ENCODE data around the gene SGCD.

The SGCD gene

DNA sequence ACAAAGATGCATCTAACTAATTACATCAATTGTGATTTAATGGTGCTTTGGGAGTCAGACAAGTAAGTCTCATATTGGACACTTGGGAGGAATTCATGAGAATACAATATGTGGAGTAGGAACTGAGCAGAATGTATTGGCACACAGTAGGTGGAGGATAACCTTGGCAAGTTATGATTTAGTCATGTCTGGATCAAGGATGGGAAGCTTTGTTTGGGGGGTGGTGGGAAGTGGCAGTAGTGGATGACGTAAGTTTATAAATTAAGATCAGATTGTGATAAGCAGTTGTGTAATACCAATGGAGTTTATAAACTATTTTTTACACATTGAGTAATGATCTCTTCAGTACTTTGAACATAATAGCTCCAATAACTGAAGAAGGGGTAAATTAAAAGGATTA is 67.0 kb downstream of the SGCD start:
- TF ChIP-seq SPI1 (IDR thresholded peaks at IDR 0.05; ENCODE audit: low read depth, low read length) (no peak), POLR2A (IDR thresholded peaks at IDR 0.05; ENCODE audit: low read depth, low read length) (no peak), POLR2AphosphoS5 (IDR thresholded peaks at IDR 0.05; ENCODE audit: low read depth, low read length) (no peak), TAF1 (IDR thresholded peaks at IDR 0.05; ENCODE audit: low read depth, low read length) (no peak), PAX5 (IDR thresholded peaks at IDR 0.05; ENCODE audit: insufficient read depth, low read length, severe bottlenecking) (no peak), POU2F2 (IDR thresholded peaks at IDR 0.05; ENCODE audit: low read depth, low read length) (no peak)
- FAIRE-seq, result no peak
- no peak for DNase-seq (ENCODE audit: insufficient read length, low spot score)

DNA sequence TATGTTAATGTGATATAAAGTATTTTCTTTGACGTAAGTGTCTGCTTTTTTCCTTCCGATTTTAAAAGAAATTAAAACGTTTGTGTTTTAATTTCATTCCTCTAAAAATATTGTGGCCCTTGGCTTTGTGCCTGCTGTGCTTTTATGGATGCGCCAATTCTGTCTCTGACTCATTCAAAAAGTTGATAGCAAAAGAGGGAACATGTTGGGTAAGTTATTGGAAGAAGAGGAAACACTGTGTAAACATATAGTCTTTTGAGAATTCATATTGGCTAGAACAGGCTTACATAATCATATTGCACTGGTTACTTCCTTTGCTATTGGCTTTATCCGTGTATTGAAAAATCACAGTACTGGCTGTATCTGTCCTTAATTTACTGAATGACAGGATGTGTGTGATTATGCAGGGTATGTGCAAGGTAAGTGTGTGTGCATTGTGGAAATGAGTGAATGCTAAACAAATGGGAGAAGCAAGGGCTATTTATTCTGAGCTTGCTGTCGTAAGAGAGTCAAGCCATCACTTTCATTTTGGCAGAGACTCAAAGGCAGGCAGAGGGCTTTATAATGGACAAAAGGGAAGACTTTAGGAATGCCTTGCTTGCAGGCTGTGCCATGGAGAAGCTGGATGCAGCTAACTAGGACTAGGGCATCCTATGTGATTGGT is 67.8 kb downstream of the SGCD start:
- FAIRE-seq, result no peak
- no peak for DNase-seq (ENCODE audit: insufficient read length, low spot score)
- no peak for TF ChIP-seq POU2F2 (IDR thresholded peaks at IDR 0.05; ENCODE audit: low read depth, low read length)
- no peak for TF ChIP-seq TAF1 (IDR thresholded peaks at IDR 0.05; ENCODE audit: low read depth, low read length)
- TF ChIP-seq SPI1 (IDR thresholded peaks at IDR 0.05; ENCODE audit: low read depth, low read length), result no peak
- no peak for TF ChIP-seq PAX5 (IDR thresholded peaks at IDR 0.05; ENCODE audit: insufficient read depth, low read length, severe bottlenecking)
- no peak for TF ChIP-seq POLR2AphosphoS5 (IDR thresholded peaks at IDR 0.05; ENCODE audit: low read depth, low read length)
- no peak for TF ChIP-seq POLR2A (IDR thresholded peaks at IDR 0.05; ENCODE audit: low read depth, low read length)

DNA sequence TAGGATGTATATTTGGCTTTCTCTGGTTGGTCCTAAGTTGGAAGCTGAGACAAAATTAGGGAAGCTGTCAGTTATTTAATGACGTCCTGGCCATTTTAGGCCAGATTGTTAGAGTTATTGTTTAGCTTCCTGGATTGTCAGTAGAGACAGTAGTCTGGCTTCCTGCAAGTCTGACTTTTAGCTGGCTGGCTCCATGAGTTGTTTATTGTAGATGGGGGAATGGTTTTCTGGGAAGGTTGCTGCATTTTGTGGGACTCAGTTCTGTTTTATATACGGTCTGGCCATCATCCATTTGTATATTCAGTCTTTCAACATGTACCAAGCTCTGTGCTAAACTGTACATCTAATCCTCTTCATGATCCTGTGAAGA is 68.3 kb downstream of the SGCD start:
- no peak for DNase-seq (ENCODE audit: insufficient read length, low spot score)
- FAIRE-seq, result no peak
- TF ChIP-seq PAX5 (IDR thresholded peaks at IDR 0.05; ENCODE audit: insufficient read depth, low read length, severe bottlenecking) (no peak), TAF1 (IDR thresholded peaks at IDR 0.05; ENCODE audit: low read depth, low read length) (no peak), POU2F2 (IDR thresholded peaks at IDR 0.05; ENCODE audit: low read depth, low read length) (no peak), SPI1 (IDR thresholded peaks at IDR 0.05; ENCODE audit: low read depth, low read length) (no peak), POLR2AphosphoS5 (IDR thresholded peaks at IDR 0.05; ENCODE audit: low read depth, low read length) (no peak), POLR2A (IDR thresholded peaks at IDR 0.05; ENCODE audit: low read depth, low read length) (no peak)

DNA sequence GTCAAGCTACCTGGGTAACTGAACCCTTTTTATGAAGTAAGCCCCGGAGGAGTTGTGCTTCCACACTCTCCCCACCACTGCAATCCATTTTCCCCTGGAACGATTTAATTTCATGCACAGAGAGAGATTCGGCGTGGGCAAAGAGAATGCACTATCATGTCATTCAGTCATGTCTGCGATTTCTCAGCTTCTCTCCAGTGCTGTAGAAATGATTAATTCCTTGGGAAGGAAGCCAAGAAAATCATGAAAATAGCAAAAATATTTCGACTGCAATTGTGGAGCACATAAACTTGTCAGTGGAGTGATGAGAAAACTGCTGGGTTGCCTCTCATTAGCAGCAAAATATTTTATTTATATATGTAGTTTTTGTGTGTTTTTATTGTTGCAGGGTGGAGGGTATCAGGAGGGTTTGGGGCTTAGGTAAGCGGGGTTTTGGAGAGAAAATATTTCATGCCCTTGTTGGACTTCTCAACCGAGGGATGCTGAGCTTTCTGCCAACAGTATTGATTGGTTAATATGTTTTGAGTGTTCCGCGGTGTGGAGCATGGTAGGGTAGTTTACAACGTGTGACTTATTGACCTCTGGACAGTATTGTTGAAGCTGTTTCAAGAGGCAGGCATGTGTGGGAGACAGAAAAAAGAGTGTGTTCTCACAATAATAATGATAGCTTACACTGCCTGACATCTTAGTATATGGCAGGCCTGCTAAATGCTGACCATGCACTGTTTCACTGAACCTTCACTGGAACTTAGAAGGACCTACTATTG is 69.3 kb downstream of the SGCD start:
- TF ChIP-seq PAX5 (IDR thresholded peaks at IDR 0.05; ENCODE audit: insufficient read depth, low read length, severe bottlenecking) (no peak), POLR2A (IDR thresholded peaks at IDR 0.05; ENCODE audit: low read depth, low read length) (no peak), POU2F2 (IDR thresholded peaks at IDR 0.05; ENCODE audit: low read depth, low read length) (no peak), SPI1 (IDR thresholded peaks at IDR 0.05; ENCODE audit: low read depth, low read length) (no peak), POLR2AphosphoS5 (IDR thresholded peaks at IDR 0.05; ENCODE audit: low read depth, low read length) (no peak), TAF1 (IDR thresholded peaks at IDR 0.05; ENCODE audit: low read depth, low read length) (no peak)
- FAIRE-seq, result no peak
- no peak for DNase-seq (ENCODE audit: insufficient read length, low spot score)

DNA sequence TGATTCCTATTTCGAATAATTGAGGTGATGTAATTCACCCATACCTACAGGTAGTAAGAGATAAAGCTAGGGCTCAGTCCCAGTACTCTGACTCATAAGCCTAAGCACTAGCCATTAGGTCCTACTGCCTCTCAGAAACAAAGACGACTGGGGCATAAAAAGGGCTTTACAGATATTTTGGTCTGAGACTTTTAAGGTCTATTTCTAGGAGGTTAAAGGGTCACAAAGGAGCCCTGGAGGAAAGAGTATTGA is 69.8 kb downstream of the SGCD start:
- FAIRE-seq, result no peak
- TF ChIP-seq POLR2A (IDR thresholded peaks at IDR 0.05; ENCODE audit: low read depth, low read length) (no peak), POU2F2 (IDR thresholded peaks at IDR 0.05; ENCODE audit: low read depth, low read length) (no peak), TAF1 (IDR thresholded peaks at IDR 0.05; ENCODE audit: low read depth, low read length) (no peak), POLR2AphosphoS5 (IDR thresholded peaks at IDR 0.05; ENCODE audit: low read depth, low read length) (no peak), PAX5 (IDR thresholded peaks at IDR 0.05; ENCODE audit: insufficient read depth, low read length, severe bottlenecking) (no peak), SPI1 (IDR thresholded peaks at IDR 0.05; ENCODE audit: low read depth, low read length) (no peak)

DNA sequence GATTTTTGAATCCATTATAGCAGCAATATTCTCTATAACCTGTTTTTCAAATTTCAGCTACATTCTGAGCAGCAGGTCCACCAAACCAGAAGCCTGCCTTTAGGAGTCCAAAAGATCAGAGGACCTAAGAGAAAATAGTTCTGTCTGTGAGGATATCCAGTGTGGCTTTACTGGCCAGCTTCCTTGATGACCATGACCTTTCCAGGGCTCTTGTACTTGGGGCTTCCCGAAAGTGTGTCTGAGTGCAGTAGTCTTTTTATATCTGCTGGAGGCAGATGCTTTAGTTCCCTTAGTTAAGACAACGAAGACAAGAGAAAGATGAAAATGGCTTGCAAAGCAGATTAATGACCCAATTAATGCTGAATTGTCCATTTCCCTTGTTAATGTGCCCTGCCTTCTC is 72.4 kb downstream of the SGCD start:
- FAIRE-seq (peak; percentile 66), DNase-seq (ENCODE audit: insufficient read length, low spot score) (no peak)
- no peak for TF ChIP-seq SPI1 (IDR thresholded peaks at IDR 0.05; ENCODE audit: low read depth, low read length)
- TF ChIP-seq POLR2A (IDR thresholded peaks at IDR 0.05; ENCODE audit: low read depth, low read length), result no peak
- TF ChIP-seq POU2F2 (IDR thresholded peaks at IDR 0.05; ENCODE audit: low read depth, low read length), result no peak
- TF ChIP-seq POLR2AphosphoS5 (IDR thresholded peaks at IDR 0.05; ENCODE audit: low read depth, low read length), result no peak
- TF ChIP-seq PAX5 (IDR thresholded peaks at IDR 0.05; ENCODE audit: insufficient read depth, low read length, severe bottlenecking), result no peak
- TF ChIP-seq TAF1 (IDR thresholded peaks at IDR 0.05; ENCODE audit: low read depth, low read length), result no peak

More for the DNA sequence above, 69.8 kb downstream of the SGCD start:
- DNase-seq (ENCODE audit: insufficient read length, low spot score), result no peak

DNA sequence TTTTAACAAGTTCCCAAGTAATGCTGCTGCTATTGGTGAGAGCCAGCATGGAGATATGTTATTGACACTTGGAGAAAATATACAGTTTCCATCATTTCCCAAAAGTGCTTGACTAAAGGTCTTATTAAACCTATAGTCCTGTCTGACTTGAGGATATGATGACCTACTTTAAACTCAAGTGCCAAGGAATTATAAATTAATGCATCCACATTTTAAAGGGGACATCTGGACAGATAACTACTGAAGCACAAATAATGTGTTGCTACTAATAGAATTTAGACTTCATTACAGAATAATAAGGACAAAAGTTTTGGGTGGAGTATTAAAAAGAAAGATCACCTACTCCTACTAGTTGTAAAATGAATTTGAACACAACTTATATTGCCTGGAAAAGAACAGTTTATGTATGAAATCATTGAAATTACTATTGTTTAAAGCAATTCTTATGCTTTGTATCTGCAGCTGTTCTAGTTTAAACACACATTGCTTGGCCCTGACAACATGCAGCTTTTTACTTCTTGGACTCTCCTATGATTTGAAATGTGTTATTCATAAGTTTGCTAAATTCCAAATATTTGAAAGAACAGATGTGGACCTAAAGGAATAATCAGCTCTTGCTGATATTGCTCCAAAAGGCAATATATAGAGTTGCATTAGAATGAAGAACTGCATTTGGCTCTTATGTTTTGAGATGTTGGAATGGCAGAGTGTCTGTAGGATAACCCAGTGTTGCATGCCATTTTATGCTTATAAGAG is 73.4 kb downstream of the SGCD start:
- DNase-seq (ENCODE audit: insufficient read length, low spot score) (no peak), FAIRE-seq (no peak)
- TF ChIP-seq POLR2AphosphoS5 (IDR thresholded peaks at IDR 0.05; ENCODE audit: low read depth, low read length) (no peak), SPI1 (IDR thresholded peaks at IDR 0.05; ENCODE audit: low read depth, low read length) (no peak), PAX5 (IDR thresholded peaks at IDR 0.05; ENCODE audit: insufficient read depth, low read length, severe bottlenecking) (no peak), POU2F2 (IDR thresholded peaks at IDR 0.05; ENCODE audit: low read depth, low read length) (no peak), POLR2A (IDR thresholded peaks at IDR 0.05; ENCODE audit: low read depth, low read length) (no peak), TAF1 (IDR thresholded peaks at IDR 0.05; ENCODE audit: low read depth, low read length) (no peak)

DNA sequence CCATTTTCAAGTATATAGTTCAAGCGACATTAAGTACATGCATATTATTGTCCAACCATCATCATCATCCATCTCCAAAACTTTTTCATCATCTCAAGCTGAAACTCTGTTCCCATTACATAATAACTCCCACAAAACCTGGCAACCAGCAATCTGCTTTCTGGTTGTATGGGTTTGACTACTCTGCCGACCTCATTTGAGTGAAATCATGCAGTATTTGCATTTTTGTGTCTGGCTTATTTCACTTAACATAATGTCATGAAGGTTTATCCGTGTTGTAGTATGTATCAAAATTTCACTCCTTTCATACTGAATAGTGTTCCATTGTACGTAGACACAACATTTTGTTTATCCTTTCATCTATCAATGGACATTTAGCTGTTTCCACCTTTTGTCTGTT is 74.8 kb downstream of the SGCD start:
- DNase-seq (ENCODE audit: insufficient read length, low spot score) (no peak), FAIRE-seq (no peak)
- TF ChIP-seq SPI1 (IDR thresholded peaks at IDR 0.05; ENCODE audit: low read depth, low read length) (no peak), POU2F2 (IDR thresholded peaks at IDR 0.05; ENCODE audit: low read depth, low read length) (peak; percentile 66; the same call in 1 of the 2 replicates)

DNA sequence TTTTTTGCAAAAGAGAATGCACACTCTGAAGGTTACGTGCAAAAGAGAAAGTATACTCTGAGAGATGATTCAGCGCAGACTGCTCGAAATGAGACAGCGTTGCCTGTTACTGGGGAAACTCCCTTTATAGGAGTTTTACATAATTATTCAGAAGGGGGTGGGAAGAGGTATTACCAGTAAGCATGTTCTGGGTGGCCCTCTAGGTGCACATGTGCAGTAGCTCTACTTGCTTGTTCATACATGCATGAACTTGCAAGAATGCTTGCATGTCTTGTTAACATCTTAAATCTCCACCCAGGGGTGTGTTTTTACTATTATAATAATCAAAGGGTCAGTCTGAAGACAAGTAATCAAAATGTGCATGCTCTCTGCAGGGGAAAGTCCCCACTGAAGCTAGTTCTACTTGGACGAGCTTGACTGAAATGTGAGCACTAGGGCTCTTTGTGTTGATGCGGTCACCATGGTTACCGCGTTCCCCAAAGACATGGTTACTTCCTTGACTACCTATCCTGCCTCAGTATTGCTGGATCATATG is 75.5 kb downstream of the SGCD start:
- peak; percentile 38 for DNase-seq (ENCODE audit: insufficient read length, low spot score)
- peak; percentile 94 for FAIRE-seq
- no peak for TF ChIP-seq POLR2AphosphoS5 (IDR thresholded peaks at IDR 0.05; ENCODE audit: low read depth, low read length)
- no peak for TF ChIP-seq TAF1 (IDR thresholded peaks at IDR 0.05; ENCODE audit: low read depth, low read length)
- TF ChIP-seq PAX5 (IDR thresholded peaks at IDR 0.05; ENCODE audit: insufficient read depth, low read length, severe bottlenecking), result no peak
- TF ChIP-seq SPI1 (IDR thresholded peaks at IDR 0.05; ENCODE audit: low read depth, low read length), result no peak
- no peak for TF ChIP-seq POLR2A (IDR thresholded peaks at IDR 0.05; ENCODE audit: low read depth, low read length)
- peak; percentile 91 for TF ChIP-seq POU2F2 (IDR thresholded peaks at IDR 0.05; ENCODE audit: low read depth, low read length)

Data from GM12891 (cell line).